ENCODE measurements around the gene NAPSA.
"Not testable (repeated sequence)": the region's sequence is repeated elsewhere in the genome, so short reads cannot be mapped to it uniquely, and the experiment has no call there.

NAPSA gene

DNA sequence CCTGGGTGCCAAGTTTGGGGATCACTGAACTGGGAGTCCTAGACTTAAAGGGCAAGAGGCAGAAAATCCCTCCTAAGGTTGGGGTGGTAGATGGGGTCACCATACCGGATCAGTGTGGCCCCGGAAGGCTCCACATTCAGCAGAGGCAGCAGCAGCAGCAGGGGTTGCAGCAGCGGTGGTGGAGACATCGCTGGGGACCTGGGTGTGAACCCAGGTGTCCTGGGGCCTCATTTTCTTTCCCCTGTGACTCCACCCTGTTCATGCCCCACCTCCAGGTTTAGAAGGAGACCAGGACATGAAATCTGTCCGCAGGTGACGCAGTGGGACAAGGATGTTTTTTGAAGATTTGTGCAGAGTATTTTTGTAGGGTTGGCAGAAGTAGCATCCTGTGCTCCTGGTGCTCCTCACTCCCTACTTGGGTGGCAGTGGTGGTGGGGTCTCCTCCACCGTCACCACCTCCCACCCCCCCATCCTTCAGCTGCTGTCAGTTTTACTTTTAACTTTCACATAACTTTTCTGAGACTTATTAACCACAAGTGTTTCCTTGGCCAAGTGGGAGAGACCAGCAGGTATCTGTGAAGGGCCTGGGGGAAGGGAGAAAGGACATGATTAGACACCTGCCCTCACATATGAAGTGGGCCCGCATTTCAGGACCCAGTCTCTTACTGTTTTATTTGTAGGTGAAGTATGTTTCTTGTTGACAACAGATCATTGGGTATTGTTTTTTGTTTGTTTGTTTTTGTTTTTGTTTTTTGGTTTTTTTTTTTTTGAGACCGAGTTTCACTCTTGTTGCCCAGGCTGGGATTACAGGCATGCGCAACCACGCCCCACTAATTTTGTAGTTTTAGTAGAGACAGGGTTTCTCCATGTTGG lies at the start of gene NAPSA:
NAPSA (minus strand) TSS at position 206 of the 873 bp plus-strand sequence; CDS start at position 188, 18 bp downstream.
- no peak for DNase-seq

DNA sequence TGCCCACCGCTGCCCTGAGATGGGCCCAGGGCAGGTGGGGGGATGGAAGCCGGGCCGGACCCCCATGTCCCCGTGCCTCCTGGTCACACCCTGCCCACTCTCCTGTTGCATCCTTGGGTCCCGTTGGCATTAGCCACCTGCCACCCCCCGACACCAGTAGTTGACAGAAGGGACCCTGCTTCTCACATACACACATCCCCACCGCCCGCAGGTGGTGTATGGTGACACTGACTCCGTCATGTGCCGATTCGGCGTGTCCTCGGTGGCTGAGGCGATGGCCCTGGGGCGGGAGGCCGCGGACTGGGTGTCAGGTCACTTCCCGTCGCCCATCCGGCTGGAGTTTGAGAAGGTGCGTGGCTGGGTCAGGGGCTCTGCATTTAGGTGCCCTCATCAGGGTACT lies 48.1 kb upstream of the NAPSA start:
- DNase-seq, result no peak

DNA sequence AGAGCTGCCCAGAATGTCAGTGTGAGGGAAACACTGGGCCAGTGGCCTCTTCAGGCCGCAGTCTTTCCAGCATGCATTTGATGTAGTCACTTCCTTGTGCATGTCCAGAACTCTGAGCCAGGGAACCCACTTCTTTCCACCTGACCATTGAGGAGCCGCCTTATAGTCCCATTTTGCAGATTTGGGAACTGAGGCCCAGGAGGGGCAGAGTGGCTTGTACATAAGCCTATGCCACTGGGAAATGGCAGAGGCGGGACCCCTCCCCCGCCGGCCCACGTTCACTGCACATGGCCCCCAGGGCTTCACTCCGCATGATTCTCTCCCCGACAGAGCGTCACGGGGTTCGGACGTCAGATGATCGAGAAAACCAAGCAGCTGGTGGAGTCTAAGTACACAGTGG lies 47.7 kb upstream of the NAPSA start:
- no peak for DNase-seq

DNA sequence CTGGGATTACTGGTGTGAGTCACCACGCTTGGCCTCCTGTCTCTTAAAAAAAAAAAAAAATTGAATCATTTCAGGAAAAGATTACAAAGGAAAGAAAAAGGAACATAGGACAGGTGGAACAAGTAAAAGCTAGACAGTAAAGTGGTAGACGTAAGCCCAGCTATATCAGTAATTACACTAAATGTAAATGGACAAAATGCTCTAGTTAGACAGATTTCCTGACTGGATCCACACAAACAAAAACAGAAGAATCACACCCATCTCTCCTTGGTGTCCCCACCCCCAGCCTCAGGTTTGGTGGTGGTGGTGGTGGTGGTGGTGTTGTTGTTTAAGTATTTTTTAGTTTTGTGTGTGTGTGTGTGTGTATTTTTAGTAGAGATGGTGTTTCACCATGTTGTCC lies 47.0 kb upstream of the NAPSA start:
- DNase-seq, result no peak

DNA sequence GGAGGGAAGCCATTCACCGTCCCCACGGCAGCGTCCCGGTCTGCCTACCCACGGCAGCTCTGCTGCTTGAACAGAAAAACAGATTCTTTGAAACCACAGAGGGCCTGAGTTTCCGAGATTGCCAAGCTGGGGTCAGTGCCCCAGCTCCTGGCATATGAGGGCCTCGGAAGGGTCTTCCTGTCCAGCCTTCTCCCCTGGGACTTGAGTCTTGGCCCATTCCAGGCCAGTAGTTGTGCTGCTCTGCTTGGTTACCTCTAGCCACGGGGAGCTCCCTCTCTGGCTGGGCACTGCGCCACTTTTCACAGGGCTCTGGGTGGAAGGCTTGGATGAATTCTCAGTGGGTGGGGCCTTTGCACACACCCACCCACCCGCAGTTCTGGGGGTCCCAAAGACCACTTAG lies 44.7 kb upstream of the NAPSA start:
- DNase-seq, result no peak

DNA sequence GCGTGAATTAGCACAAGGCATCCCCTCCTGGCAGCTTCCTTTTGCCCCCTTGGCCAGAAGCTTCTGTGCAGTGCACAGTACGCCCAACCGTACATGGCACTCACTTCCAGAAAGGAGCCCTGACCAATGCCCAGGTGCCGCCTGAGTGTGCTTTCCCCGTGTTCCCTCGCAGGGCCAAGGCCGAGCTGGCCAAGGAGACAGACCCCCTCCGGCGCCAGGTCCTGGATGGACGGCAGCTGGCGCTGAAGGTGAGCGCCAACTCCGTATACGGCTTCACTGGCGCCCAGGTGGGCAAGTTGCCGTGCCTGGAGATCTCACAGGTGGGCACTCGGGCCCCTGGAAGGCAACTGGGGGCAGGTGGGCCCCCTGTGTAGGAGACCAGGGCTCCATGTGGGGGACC lies 43.9 kb upstream of the NAPSA start:
- no peak for DNase-seq

DNA sequence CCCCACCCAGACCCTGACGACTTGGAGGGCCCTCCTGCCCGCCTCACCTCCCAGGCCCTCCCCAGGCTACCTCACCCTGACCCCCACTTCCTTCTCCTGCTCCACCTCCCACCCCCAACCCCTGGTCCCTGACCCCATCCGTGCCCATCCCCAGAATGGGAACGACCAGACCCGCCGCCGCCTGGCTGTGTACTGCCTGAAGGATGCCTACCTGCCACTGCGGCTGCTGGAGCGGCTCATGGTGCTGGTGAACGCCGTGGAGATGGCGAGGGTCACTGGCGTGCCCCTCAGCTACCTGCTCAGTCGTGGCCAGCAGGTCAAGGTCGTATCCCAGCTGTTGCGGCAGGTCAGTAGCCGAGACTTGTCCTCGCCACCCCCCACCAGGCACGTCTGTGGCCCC lies 41.4 kb upstream of the NAPSA start:
- no peak for DNase-seq

DNA sequence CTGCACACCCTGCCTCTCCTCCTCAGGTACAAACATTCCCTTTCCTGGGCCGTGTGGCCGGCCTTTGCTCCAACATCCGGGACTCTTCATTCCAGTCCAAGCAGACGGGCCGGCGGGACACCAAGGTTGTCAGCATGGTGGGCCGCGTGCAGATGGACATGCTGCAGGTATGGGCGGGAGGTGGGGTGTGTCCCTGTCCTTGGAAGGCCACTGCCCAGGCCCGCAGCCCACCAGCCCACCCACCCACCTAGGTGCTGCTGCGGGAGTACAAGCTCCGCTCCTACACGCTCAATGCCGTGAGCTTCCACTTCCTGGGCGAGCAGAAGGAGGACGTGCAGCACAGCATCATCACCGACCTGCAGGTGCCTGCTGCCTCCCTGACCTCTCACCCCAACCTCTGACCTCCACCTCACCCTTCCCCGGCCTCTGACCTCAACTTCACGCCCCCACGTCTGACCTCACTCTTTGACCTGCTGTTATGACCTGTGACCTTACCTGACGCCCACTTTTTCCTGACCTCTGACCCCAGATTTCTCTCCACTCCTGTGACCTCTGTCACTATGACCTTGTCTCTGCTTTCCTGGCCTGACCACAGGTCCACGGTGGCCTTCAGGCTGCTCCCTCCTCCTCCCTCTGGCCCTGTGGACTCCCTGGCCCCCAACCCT lies 40.8 kb upstream of the NAPSA start:
- DNase-seq, result no peak

DNA sequence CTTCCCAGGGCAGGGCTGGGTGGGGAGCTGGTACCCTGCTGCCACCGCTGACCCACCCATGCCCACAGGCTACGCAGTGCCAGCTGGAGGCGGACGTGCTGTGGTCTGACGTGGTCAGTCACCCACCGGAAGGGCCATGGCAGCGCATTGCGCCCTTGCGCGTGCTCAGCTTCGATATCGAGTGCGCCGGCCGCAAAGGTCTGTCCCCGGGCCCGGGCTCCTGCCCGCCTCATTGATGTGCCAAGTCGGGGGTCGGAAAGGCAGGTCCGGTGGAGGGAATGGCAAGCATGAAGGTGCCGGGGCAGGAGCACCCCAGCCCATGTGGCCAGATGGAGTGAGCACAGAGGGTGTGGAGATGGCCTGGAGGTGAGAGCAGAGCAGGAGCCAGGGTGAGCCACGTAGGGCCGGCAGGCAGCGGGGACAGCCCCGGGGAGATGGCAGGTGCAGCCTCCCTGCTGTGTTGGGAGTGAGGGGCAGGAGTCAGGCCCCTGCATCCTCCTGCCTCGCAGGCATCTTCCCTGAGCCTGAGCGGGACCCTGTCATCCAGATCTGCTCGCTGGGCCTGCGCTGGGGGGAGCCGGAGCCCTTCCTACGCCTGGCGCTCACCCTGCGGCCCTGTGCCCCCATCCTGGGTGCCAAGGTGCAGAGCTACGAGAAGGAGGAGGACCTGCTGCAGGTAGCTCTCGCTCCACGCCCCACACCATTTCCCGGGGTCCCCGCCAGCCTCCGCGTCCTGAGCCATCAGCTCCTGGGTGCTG lies 37.3 kb upstream of the NAPSA start:
- DNase-seq, result no peak

DNA sequence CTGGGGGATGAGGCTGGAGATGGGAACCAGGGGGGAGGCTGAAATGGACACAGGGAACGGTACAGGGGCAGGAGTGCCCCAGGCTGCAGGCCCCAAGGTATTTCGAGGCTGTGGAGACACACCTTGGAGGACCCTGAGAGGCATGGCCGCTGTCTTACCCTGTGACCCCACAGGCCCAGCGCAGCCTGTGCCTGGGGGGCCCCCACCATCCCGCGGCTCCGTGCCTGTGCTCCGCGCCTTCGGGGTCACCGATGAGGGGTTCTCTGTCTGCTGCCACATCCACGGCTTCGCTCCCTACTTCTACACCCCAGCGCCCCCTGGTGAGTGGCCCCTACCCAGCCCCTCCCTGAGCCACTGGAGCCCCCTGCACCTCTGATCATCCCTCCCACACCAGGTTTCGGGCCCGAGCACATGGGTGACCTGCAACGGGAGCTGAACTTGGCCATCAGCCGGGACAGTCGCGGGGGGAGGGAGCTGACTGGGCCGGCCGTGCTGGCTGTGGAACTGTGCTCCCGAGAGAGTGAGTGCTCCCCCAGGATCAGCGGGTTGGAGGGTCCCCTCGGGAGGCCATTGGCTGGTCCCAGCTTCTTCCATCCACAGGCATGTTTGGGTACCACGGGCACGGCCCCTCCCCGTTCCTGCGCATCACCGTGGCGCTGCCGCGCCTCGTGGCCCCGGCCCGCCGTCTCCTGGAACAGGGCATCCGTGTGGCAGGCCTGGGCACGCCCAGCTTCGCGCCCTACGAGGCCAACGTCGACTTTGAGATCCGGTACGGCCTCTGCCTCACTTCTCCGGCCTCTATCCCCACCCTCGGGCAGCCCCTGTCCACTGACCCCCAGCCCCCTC lies 36.4 kb upstream of the NAPSA start:
- no peak for DNase-seq

DNA sequence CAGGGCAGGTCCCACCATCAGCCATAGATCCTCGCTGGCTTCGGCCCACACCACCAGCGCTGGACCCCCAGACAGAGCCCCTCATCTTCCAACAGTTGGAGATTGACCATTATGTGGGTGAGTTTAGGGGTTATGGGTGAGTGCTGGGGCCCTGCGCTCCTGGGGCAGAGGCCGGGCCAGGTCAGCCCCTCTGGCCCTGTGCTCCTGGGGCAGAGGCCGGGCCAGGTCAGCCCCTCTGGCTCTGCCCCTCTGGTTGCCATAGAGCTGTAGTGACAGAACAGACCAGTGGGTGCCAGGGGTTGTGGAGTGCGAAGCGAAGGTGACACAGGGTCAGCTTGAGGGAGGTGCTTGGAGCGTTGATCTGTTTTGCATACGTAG lies 33.9 kb upstream of the NAPSA start:
- DNase-seq, result no peak

DNA sequence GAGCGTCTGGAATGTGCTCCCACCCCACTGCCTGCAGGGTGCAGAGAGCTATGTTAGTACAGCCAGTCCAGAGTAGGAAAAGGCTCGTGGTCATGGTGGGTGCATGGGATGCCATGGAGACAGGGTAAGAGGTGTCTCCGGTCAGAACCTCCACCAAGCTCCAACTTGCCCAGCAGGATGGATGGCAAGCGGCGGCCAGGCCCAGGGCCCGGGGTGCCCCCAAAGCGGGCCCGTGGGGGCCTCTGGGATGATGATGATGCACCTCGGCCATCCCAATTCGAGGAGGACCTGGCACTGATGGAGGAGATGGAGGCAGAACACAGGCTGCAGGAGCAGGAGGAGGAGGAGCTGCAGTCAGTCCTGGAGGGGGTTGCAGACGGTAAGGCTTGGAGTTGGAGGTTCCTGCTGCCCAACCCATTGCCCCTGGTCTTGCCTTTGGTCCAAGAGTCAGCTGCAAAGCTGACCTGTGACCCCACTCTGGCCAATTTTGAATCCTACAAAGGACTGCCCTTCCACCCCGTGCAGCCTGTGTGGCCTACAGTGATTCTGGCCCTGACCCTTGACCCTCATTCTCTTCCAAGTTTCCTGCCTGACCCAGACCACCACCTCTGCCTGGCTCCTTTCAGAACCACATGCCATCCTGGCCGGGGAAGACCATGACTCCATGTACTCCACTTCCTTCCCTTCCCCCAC lies 33.4 kb upstream of the NAPSA start:
- DNase-seq, result peak; percentile 47

DNA sequence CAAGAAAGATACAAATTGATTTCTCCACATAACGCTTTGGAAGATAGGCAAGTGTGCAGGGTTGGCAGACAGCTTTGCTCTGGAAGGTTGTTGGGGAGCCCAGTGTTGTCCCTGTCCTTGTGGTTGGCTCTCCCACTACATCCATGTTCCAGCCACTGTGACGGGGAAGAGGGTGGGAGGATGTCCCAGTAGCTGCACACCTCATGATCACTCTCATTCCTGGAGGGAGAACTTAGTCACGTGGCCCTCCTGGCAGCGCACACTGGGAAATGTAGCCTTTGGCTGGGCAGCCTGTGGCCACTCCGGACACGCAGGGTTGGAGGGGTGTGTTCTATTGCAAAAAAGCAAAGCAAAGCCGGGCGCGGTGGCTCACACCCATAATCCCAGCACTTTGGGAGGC lies 28.6 kb upstream of the NAPSA start:
- no peak for DNase-seq

DNA sequence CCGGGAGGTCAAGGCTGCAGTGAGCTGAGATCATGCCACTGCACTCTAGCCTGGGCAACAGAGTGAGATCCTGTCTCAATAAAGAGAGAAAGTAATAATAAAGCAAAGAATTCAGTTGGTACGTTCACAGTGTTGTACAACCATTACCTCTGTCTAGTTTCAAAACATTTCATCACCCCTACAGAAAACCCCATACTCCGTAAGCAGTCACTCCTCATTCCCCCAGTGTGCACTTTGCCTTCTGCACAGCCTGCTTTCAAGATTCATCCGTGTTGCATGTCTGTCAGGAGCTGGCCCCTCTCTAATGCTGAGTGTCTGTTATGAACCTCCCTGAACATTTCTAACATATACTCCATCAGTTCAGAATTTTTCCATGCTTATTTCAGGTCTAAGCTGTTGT lies 28.1 kb upstream of the NAPSA start:
- DNase-seq, result no peak

DNA sequence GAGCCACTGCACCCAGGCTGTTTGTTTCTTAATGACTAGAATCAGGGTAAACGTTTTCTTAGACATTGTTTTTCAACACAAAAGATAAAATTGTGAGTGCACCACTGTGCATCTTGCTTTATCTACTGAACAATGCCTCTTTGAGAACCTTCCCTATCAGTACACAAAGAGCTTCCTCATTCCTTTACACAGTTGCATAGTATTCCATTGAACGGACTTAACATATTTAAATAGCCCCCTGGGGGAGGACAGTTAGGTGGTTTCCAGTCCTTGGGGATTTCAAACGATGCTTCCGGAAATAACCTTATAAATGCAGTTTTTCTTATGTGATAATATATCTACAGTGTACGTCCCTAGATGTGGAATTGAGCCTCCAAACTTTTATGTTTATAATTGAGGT lies 27.3 kb upstream of the NAPSA start:
- DNase-seq, result no peak

DNA sequence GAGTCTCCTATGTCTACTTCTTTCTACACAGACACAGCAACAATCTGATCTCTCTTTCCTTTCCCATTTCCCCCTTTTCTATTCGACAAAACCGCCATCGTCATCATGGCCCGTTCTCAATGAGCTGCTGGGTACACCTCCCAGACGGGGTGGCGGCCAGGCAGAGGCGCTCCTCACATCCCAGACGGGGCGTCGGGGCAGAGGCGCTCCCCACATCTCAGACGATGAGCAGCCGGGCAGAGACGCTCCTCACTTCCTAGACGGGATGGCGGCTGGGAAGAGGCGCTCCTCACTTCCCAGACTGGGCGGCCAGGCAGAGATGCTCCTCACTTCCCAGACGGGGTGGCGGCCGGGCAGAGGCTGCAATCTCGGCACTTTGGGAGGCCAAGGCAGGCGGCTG lies 25.5 kb upstream of the NAPSA start:
- not testable (repeated sequence) for DNase-seq

DNA sequence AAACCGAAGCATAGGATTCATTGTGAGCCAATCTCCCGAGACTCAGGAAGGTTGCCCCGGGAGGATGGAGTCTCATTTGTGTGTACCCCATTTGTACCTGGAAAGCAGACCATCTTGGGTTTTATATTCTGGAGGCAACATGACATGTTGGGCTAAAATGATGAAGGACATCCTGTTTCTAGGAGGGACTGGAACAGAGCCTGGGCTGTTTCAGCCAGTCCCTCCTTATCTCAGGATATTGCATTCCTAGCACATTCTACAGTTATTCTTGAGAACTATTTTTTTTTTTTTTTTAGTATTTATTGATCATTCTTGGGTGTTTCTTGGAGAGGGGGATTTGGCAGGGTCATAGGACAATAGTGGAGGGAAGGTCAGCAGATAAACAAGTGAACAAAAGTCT lies 24.9 kb upstream of the NAPSA start:
- not testable (repeated sequence) for DNase-seq

DNA sequence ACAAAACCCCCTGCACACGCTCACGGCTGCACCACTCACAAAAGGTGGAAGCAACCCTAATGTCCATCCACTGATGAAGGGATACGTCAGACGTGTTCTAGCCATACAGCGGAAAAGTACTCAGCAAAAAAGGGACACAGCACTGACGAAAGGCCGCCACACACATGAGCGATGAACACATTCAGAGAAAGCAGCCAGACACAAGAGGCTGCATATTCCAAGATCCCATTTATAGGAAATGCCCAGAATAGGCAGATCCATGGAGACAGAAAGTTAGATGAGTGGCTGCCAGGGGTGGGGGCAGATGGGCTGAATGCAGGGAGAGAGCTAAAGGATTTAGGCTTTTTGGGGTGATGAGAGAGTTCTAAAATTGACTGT lies 22.4 kb upstream of the NAPSA start:
- DNase-seq, result no peak

DNA sequence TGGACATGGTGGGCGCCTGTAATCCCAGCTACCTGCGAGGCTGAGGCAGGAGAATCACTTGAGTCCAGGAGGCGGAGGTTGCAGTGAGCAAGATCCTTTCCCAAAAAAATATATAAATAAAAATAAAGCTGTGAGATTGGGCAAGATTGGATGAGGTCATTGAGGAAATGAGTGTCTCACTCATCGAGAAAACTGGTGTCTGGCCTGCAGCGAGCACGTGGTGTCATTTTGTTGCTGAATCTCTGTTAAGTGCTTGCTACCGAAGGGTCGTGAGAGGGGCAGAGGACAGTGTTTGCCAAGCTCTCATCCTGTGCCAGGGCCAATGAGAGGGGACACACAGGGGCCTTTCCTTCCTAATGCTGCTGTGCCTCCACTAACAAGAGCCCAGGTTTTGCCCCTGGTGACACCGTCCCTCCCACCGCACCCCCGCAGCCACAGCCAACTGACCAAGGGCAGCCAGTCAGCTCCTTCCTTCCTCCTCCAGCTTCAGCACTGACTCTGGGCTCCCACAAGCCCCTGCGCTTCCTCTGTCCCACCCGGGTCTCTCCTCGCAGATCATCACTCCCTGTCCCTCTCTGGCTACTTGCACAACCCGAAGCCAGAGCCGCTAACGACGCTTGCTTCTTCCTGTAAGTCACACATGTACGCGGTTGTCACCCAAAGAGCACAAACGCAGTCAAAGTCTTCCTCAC lies 21.9 kb upstream of the NAPSA start:
- no peak for DNase-seq

DNA sequence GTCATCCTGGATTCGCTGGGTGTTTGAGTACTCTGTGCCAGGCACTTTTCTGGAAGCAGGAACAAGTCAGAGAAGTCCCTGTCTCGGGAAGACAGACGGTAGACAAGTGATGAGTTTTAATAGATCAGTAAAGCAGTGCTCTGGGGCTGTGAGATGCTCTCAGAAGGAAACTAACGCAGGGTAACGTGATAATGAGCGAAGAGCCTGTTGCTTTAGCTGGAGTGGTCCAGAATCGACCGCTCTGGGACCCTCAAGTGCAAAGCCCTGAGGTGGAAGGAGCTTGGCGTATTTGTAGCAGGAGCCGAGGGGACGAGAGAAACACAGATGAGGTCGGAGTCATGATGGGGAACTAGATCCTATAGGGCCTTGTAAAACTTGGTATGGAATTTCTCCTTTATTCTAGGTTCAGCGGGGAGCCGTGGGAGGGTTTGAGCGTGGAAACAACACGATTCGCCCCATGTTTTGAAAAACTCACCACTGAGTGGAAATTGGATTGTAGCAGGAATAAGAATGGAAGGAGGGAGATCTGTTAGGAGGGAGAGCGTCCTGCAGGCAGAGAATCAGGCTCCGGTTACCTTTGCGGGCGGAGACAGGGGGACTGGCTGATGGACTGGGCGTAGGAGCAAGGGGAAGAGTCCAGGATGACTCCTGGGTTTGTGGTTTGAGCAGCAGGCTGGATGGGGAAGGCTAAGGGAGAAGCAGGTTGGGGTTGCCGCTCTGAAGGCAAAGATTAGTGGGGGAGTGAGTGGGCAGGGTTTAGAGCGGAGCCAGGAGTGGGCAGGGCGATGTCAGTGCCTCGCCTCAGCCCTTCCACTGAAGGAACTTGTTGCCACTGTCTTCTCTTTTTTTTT lies 19.5 kb upstream of the NAPSA start:
- no peak for DNase-seq

All from islet precursor cell (in vitro differentiated cells).